Trophoblast cell (in vitro differentiated cells and primary cell): ENCODE data around the gene RAB27A.
"Not testable (repeated sequence)": the region's sequence is repeated elsewhere in the genome, so short reads cannot be mapped to it uniquely, and the experiment has no call there.

Experiments
- DNase-seq, 2 donors: peaks; one replicate each; pipeline ENCODE4 v3.0.0-alpha.2; 2016
- H2AFZ ChIP-seq: 2 replicates; pipeline ENCODE4 v1.6.1; 2013; ENCODE audit warnings: low read length, moderate library complexity, mild to moderate bottlenecking; ENCODE audit not compliant: insufficient read depth, poor library complexity
- H2AK5ac ChIP-seq: 2 replicates; pipeline ENCODE4 v1.6.1; 2013; ENCODE audit warnings: mild to moderate bottlenecking, low read length
- H2BK120ac ChIP-seq: 2 replicates; pipeline ENCODE4 v1.6.1; 2013; ENCODE audit warnings: low read length, mild to moderate bottlenecking, moderate library complexity; ENCODE audit not compliant: insufficient read depth, poor library complexity
- H2BK12ac ChIP-seq: 2 replicates; pipeline ENCODE4 v1.6.1; 2013; ENCODE audit warnings: mild to moderate bottlenecking, low read length, moderate library complexity
- H2BK5ac ChIP-seq: 2 replicates; pipeline ENCODE4 v1.6.1; 2013; ENCODE audit warnings: low read length, low read depth, moderate library complexity, mild to moderate bottlenecking; ENCODE audit not compliant: poor library complexity
- H3K14ac ChIP-seq: 2 replicates; pipeline ENCODE4 v1.6.1; 2013; ENCODE audit warnings: mild to moderate bottlenecking, low read length
- H3K18ac ChIP-seq: 2 replicates; pipeline ENCODE4 v1.6.1; 2013; ENCODE audit warnings: mild to moderate bottlenecking, low read length
- H3K23ac ChIP-seq: 2 replicates; pipeline ENCODE4 v1.6.1; 2013; ENCODE audit warnings: low read length
- H3K27ac ChIP-seq: 2 replicates; pipeline ENCODE4 v1.5.1; 2013; ENCODE audit warnings: low read depth, mild to moderate bottlenecking, inconsistent platforms, low read length, moderate library complexity
- H3K27me3 ChIP-seq: 2 replicates; pipeline ENCODE4 v1.6.1; 2013; ENCODE audit warnings: inconsistent platforms, mild to moderate bottlenecking, low read length, moderate library complexity; ENCODE audit not compliant: insufficient read depth
- H3K36me3 ChIP-seq, 2 experiments: 1 replicate in 1 of 2; 2 replicates in 1 of 2; pipeline ENCODE4 v1.6.1; 2013; ENCODE audit warnings: low read length in 2 of 2, mild to moderate bottlenecking in 2 of 2, moderate library complexity in 1 of 2; ENCODE audit not compliant: insufficient read depth in 2 of 2, control insufficient read depth in 1 of 2
- H3K4ac ChIP-seq: 2 replicates; pipeline ENCODE4 v1.6.1; 2013; ENCODE audit warnings: low read depth, mild to moderate bottlenecking, low read length, moderate library complexity
- H3K4me1 ChIP-seq, 2 experiments: 1 replicate in 1 of 2; 2 replicates in 1 of 2; pipeline ENCODE4 v1.6.1; 2013; ENCODE audit warnings: low read length in 2 of 2, mild to moderate bottlenecking in 2 of 2, moderate library complexity in 1 of 2; ENCODE audit not compliant: insufficient read depth in 2 of 2, control insufficient read depth in 1 of 2
- H3K4me2 ChIP-seq: 2 replicates; pipeline ENCODE4 v1.6.1; 2013; ENCODE audit warnings: inconsistent platforms, mild to moderate bottlenecking, low read length, moderate library complexity
- H3K4me3 ChIP-seq: 2 replicates; pipeline ENCODE4 v1.5.1; 2013; ENCODE audit warnings: mild to moderate bottlenecking, low read depth, low read length, inconsistent platforms
- H3K79me1 ChIP-seq: one replicate; pipeline ENCODE4 v1.6.1; 2013; ENCODE audit warnings: low read length
- H3K79me2 ChIP-seq: 2 replicates; pipeline ENCODE4 v1.6.1; 2013; ENCODE audit warnings: low read length, mild to moderate bottlenecking; ENCODE audit not compliant: control insufficient read depth, insufficient read depth, poor library complexity
- H3K9ac ChIP-seq: 2 replicates; pipeline ENCODE4 v1.6.1; 2013; ENCODE audit warnings: mild to moderate bottlenecking, low read length
- H3K9me3 ChIP-seq: 2 replicates; pipeline ENCODE4 v1.6.1; 2013; ENCODE audit warnings: low read depth, mild to moderate bottlenecking, control low read depth, inconsistent platforms, low read length; ENCODE audit not compliant: insufficient read depth
- H4K12ac ChIP-seq: 2 replicates; pipeline ENCODE4 v1.6.1; 2013; ENCODE audit warnings: low read depth, mild to moderate bottlenecking, low read length, moderate library complexity
- H4K8ac ChIP-seq: 2 replicates; pipeline ENCODE4 v1.6.1; 2013; ENCODE audit warnings: low read depth, mild to moderate bottlenecking, low read length, moderate library complexity
- H4K91ac ChIP-seq: one replicate; pipeline ENCODE4 v1.6.1; 2013; ENCODE audit warnings: low read depth, mild to moderate bottlenecking, low read length, moderate library complexity
- WGBS: extraction: QIAGEN DNeasy Blood & Tissue Kit; methylation state at CpG from one replicate; pipeline ENCODE4 v1.1.7; 2013; ENCODE audit warnings: missing lambda C conversion rate; ENCODE audit not compliant: insufficient read length, insufficient coverage; ENCODE audit errors: extremely low coverage; 5-methylcytosine and 5-hydroxymethylcytosine counted together

The RAB27A gene

GRCh38 chr15:55319537-55320237 is 30.1 kb upstream of the RAB27A start:
- Histone ChIP-seq H3K18ac (no peak overlapping the region), H2AFZ (no peak overlapping the region), H2BK120ac (no peak overlapping the region), H3K27me3 (no peaks in the 10 kb centered on the region), H3K36me3 (no peaks in the 10 kb centered on the region), H2BK12ac (no peak overlapping the region), H3K9ac (no peak overlapping the region), H3K27ac (no peak overlapping the region), H3K14ac (no peak overlapping the region), H3K79me2 (peaks cover 5% of the 10 kb centered on the region), H3K79me1 (peaks cover 6% of the 10 kb centered on the region), H2BK5ac (no peak overlapping the region), H3K4me2 (peak overlapping the region; percentile 84), H3K4me3 (no peak overlapping the region), H3K4me1 (no peaks in the 10 kb centered on the region), H3K23ac (no peak overlapping the region), H4K12ac (peak overlapping the region; percentile 60), H4K8ac (peak overlapping the region; percentile 73), H4K91ac (peak overlapping the region; percentile 41), H3K4ac (no peak overlapping the region), H2AK5ac (no peak overlapping the region), H3K9me3 (no peaks in the 10 kb centered on the region)
- DNase-seq, result no peak
- no CpG with 5 or more reads among the region's 4 CpGs for WGBS

GRCh38 chr15:55318588-55319494 is 29.2 kb upstream of the RAB27A start, which contains the start of the genes PIGB and PIGBOS1:
PIGB (plus strand) TSS chr15:55319222; CDS start chr15:55319251, 29 bp downstream.
PIGBOS1 (minus strand) TSS chr15:55319123; CDS start chr15:55317792, 1,331 bp downstream.
- no peaks in the 10 kb centered on the region for H3K4me1 ChIP-seq
- peaks cover 6% of the 10 kb centered on the region for H3K79me1 ChIP-seq

GRCh38 chr15:55302801-55303200 is 13.2 kb upstream of the RAB27A start:
- H3K4ac ChIP-seq, H3K4me2 ChIP-seq, H3K9ac ChIP-seq, H3K14ac ChIP-seq, H3K79me1 ChIP-seq, H3K27ac ChIP-seq, H3K4me3 ChIP-seq, H3K27me3 ChIP-seq, H3K4me1 ChIP-seq, H3K9me3 ChIP-seq, H4K8ac ChIP-seq, H3K79me2 ChIP-seq, H3K18ac ChIP-seq, H2BK120ac ChIP-seq, H3K36me3 ChIP-seq, H2BK5ac ChIP-seq, DNase-seq, H4K12ac ChIP-seq, H3K23ac ChIP-seq, H2AK5ac ChIP-seq, H2BK12ac ChIP-seq, H4K91ac ChIP-seq, H2AFZ ChIP-seq: not testable (repeated sequence)
- whole genome bisulfite sequencing, result no CpG with 5 or more reads among the region's 32 CpGs

More at GRCh38 chr15:55318588-55319494, 29.2 kb upstream of the RAB27A start, which contains the start of the genes PIGB and PIGBOS1:
- peak within 1 kb of the TSS; percentile 36 for H3K4ac ChIP-seq
- H3K27me3 ChIP-seq, result no peaks in the 10 kb centered on the region
- peak within 1 kb of the TSS; percentile 84 for H3K4me2 ChIP-seq
- no peaks in the 10 kb centered on the region for H3K9me3 ChIP-seq
- WGBS, result no CpG with 5 or more reads among the region's 49 CpGs
- H2BK5ac ChIP-seq, result peak within 1 kb of the TSS; percentile 19
- peak within 1 kb of the TSS; percentile 81 for H3K14ac ChIP-seq
- no peak within 1 kb of the TSS for H3K23ac ChIP-seq
- peaks cover 5% of the 10 kb centered on the region for H3K79me2 ChIP-seq
- H3K4me3 ChIP-seq, result peak within 1 kb of the TSS; percentile 93
- H3K9ac ChIP-seq, result peak within 1 kb of the TSS; percentile 93
- H2BK120ac ChIP-seq, result peak within 1 kb of the TSS; percentile 59
- H2AFZ ChIP-seq, result peak within 1 kb of the TSS; percentile 62
- H3K36me3 ChIP-seq, result no peaks in the 10 kb centered on the region
- peak within 1 kb of the TSS; percentile 78 for H4K91ac ChIP-seq
- peak within 1 kb of the TSS; percentile 60 for H4K12ac ChIP-seq
- no peak within 1 kb of the TSS for H2BK12ac ChIP-seq
- peak within 1 kb of the TSS; percentile 33 for H3K18ac ChIP-seq
- H3K27ac ChIP-seq, result peak within 1 kb of the TSS; percentile 45
- H2AK5ac ChIP-seq, result no peak within 1 kb of the TSS
- peak within 1 kb of the TSS; percentile 90 for H4K8ac ChIP-seq
- DNase-seq, result peak; percentile 77 to 86

- H3K18ac ChIP-seq, result no peak overlapping the region
- H3K79me2 ChIP-seq, result no peaks in the 10 kb centered on the region
- H3K4me1 ChIP-seq, result no peaks in the 10 kb centered on the region
- H3K79me1 ChIP-seq, result no peaks in the 10 kb centered on the region
- no peak overlapping the region for H3K4me2 ChIP-seq
- H2AFZ ChIP-seq, result no peak overlapping the region
- H3K23ac ChIP-seq, result no peak overlapping the region
- H3K27me3 ChIP-seq, result no peaks in the 10 kb centered on the region
- no peak overlapping the region for H2BK120ac ChIP-seq
- no peak overlapping the region for H3K4me3 ChIP-seq
- H3K36me3 ChIP-seq, result no peaks in the 10 kb centered on the region
- no peak overlapping the region for H3K27ac ChIP-seq
- H2BK12ac ChIP-seq, result no peak overlapping the region
- no peaks in the 10 kb centered on the region for H3K9me3 ChIP-seq
- no peak overlapping the region for H4K91ac ChIP-seq
- no peak overlapping the region for H2AK5ac ChIP-seq
- no peak overlapping the region for H2BK5ac ChIP-seq
- DNase-seq, result no peak
- H4K8ac ChIP-seq, result no peak overlapping the region
- H3K4ac ChIP-seq, result no peak overlapping the region
- H4K12ac ChIP-seq, result no peak overlapping the region
- no peak overlapping the region for H3K14ac ChIP-seq
- H3K9ac ChIP-seq, result no peak overlapping the region
Measured at GRCh38 chr15:55297315-55297714, 7.7 kb upstream of the RAB27A start.
